GM12875 (cell line): ENCODE results near the gene OR2C3.

Source experiments
- H3K4me3 ChIP-seq: one replicate; pipeline ENCODE4 v1.5.1; 2011; ENCODE audit warnings: low read depth, low read length, control low read depth
- TF ChIP-seq, protein P1 (sequence below): IDR thresholded peaks from 2 replicates; pipeline ENCODE4 v1.5.1; 2011; ENCODE audit warnings: low read depth, mild to moderate bottlenecking, control low read depth, inconsistent platforms, low read length, moderate library complexity, borderline replicate concordance; ENCODE audit not compliant: insufficient read depth

Gene OR2C3

DNA sequence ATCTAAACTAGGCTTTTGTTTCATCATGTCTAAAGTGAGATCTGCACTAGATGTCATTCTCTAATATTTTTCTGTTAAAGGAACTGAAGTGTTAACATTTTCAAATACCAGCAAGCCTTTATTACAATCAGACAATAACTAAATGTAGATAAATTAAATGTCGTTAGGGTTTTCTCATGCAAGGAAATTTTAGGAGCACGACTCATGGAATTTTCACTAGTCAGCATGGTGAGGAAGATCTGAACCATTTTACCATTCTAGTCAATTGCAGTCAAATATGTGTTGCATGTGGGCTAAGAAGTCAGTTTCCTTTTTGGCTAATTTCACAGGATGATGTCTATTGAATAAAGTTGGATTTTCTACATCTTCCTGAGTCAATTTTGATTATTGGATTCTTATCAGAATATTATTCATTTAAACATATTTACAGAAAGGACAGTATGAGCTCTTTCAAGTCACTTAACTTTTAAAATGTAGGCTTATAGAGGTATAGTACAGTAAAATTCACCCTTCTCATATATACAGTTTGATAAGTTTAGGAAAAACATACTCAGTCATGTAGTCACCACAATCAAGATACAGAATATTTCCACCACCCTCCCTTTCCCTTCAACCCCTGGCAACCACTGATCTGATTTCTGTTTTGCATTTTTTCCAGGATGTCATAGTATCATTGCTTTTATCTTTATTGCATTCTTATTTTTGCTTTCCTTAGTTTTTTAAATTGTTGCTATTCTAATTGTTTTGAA, 21.9 kb upstream of the OR2C3 start:
- TF ChIP-seq, protein P1, sequence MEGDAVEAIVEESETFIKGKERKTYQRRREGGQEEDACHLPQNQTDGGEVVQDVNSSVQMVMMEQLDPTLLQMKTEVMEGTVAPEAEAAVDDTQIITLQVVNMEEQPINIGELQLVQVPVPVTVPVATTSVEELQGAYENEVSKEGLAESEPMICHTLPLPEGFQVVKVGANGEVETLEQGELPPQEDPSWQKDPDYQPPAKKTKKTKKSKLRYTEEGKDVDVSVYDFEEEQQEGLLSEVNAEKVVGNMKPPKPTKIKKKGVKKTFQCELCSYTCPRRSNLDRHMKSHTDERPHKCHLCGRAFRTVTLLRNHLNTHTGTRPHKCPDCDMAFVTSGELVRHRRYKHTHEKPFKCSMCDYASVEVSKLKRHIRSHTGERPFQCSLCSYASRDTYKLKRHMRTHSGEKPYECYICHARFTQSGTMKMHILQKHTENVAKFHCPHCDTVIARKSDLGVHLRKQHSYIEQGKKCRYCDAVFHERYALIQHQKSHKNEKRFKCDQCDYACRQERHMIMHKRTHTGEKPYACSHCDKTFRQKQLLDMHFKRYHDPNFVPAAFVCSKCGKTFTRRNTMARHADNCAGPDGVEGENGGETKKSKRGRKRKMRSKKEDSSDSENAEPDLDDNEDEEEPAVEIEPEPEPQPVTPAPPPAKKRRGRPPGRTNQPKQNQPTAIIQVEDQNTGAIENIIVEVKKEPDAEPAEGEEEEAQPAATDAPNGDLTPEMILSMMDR = no peak
- H3K4me3 ChIP-seq = no peak overlapping the region

DNA sequence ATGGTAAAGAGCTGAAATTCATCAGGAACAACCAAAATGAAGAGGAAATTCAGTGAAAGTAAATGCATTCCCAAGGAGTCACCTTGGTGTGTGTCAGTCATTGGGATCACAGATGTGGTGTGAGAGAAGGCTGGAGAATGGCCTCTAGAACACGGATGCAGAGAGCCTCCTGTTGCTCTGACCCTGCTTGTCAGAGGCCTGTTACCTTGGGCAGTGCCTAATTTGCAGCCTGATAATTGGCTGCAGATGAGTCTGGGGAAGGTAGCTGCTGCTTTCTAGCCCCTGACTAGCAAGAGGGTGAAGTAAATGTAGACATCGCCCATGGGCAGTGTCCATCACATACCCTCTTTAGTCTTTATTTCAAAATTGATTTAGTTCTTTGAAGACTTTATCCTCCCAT, 16.0 kb upstream of the OR2C3 start:
- no peak overlapping the region for H3K4me3 ChIP-seq
- TF ChIP-seq, protein P1 = no peak

DNA sequence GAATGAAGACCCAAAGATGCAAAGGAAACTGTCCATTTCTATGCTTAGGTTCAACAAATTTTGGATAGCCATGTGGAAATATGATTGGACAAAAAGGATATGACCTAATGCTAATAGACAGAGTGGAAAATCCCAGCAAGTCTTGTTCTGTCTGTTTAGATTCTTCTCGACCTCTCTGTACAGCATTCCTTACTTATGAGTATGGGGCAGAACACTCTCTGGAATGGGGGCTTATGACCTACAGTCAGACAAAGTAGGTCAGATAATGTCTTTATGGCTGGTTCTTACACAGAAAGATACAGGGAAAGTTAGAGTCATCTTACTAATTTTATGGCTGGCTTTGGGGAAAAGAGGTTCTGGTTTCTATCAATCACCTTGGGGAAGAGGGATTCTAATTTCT, 15.5 kb upstream of the OR2C3 start:
- no peak overlapping the region for H3K4me3 ChIP-seq
- TF ChIP-seq, protein P1 = no peak

DNA sequence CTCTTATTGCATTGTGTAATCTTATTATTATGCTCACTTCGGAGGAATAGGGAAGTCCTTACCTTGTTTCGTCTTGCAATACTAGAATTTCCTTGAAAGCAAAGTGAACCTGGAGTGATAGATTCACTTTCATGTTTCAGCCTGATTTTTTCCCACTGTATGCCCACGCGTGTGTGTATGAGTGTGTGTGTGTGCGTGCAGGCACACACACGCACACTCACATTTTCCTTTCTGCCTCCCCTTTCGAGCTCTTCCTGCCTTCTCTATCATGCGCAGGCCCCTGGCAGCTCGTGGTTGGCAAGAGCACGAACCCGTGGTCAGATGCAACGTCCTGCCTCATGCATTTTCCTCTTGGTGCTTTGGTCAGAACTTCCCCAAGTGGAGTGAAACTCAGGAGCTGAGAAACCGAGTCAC, 12.5 kb upstream of the OR2C3 start, which contains the start of gene GCSAML:
Gene GCSAML, plus strand, starts transcription at position 366 of the 414 bp plus-strand sequence. CDS start 58 bp downstream, outside the sequence.
- no peak within 1 kb of the TSS for H3K4me3 ChIP-seq
- TF ChIP-seq, protein P1 = no peak

DNA sequence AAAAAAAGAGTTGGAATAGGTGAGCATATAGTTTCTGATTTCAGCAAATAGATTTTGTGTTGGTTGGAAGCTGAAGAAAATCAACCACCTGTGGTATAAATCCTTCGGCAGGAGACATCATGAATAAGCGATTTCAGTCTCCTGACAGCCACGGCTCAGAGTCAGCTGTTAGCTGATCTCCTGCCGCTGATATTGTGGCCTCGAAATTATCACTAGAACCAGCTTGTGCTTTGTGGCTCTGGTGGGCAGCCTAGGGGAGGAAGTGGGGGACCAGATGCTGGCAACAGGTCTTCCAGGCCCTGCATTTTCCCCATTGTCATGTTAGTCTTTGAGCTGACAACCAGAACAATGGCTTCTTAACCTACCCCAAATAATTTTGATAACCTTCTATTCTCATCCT, 11.9 kb upstream of the OR2C3 start:
- TF ChIP-seq, protein P1 = no peak
- H3K4me3 ChIP-seq = no peak overlapping the region

DNA sequence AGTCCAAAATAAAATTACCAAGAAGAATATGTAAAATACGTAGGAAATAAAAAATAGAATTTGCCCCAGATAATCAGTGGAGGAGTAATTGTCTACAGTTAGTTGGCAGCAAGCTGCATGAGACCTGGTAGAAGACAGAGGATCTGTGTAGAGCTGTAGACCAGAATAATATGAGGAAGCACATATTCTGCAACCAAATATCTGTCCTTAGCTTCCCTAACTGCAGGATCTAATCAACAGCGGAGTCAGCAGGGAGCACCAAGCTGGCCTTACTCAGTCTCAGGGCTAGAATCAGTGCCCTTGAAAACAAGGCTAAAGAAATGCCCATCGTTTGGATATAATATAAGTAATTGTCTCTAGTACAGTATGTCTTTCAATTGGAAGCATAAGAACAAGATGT, 6.6 kb upstream of the OR2C3 start:
- no peak overlapping the region for H3K4me3 ChIP-seq
- TF ChIP-seq, protein P1 = no peak

DNA sequence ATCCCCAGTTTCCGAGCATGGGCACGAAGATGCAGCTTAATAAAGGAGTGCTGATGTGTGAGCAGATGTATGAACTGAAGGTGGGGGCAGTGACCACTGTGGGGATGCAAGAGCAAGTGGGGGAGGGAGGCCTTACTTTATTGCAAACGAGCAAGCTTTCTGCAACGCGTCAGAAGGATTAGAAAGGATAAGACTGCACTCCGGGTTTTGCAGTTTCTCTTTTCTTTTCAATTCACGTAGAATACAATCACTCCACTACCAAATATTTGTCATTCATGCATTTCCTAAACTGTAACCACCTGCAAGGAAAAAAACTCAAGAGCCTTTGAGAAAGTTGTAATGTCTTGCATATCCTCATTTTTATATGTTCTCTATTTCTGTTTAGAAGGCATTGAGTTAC, 4.3 kb upstream of the OR2C3 start:
- H3K4me3 ChIP-seq = no peak overlapping the region
- TF ChIP-seq, protein P1 = no peak
